ENCODE data around the gene PSME3. TPM values are rescaled to one million over a fixed set of nuclear protein-coding genes. Genes with fewer than 3 reads are reported as not detected.
"Not testable (repeated sequence)": the region's sequence is repeated elsewhere in the genome, so short reads cannot be mapped to it uniquely, and the experiment has no call there.

Gene PSME3
- total and polyA plus RNA-seq, 9 of the 15 experiments (the other 6 are each of a cell fraction or from before 2014, with no cell fraction given): 31.2 to 275 (median 141) TPM

GRCh38 chr17:42855048-42855596, 21.9 kb downstream of the PSME3 start:
- in situ Hi-C loops (cut with MboI): no loop called here
- no peak overlapping the region for H3K4me3 ChIP-seq
- CTCF ChIA-PET (ENCODE audit: low intra/inter-chr PET ratio): no interaction called here

GRCh38 chr17:42856093-42856492, 22.9 kb downstream of the PSME3 start:
- CTCF ChIA-PET (ENCODE audit: low intra/inter-chr PET ratio); H3K79me2 ChIP-seq (ENCODE audit: control insufficient read depth, insufficient read depth, low read length); intact Hi-C loops (cut with micrococcal nuclease); in situ Hi-C loops (cut with MboI); H3K4me2 ChIP-seq (ENCODE audit: insufficient read depth, low read length); H2AFZ ChIP-seq (ENCODE audit: low read depth, low read length); H4K20me1 ChIP-seq (replicated peaks; ENCODE audit: control insufficient read depth, insufficient read depth, low read length); BruUV-seq (replicated peaks); H3K9me1 ChIP-seq (ENCODE audit: control insufficient read depth, insufficient read depth, low read length); FAIRE-seq; H3K36me3 ChIP-seq (ENCODE audit: control insufficient read depth, insufficient read depth, low read length); H3K9me3 ChIP-seq (replicated peaks; ENCODE audit: control insufficient read depth, insufficient read depth, low read depth, low read length); H3K27ac ChIP-seq (ENCODE audit: extremely low read depth, low read depth, low read length); H3K9ac ChIP-seq (ENCODE audit: insufficient read depth in 1 of 2, low read depth in 2 of 2, low read length in 2 of 2); H3K4me3 ChIP-seq; DNase-seq (ENCODE audit: extremely low read depth in 1 of 4, low spot score in 3 of 4); H3K27me3 ChIP-seq (ENCODE audit: control insufficient read depth in 2 of 2, insufficient read depth in 2 of 2, low read length in 2 of 2); ATAC-seq; H3K4me1 ChIP-seq (replicated peaks in 1 of 2; ENCODE audit: control insufficient read depth in 2 of 2, insufficient read depth in 2 of 2, low read length in 2 of 2): not testable (repeated sequence)
- POLR2A ChIA-PET: interaction anchor here (0.6 to 1.3 kb wide), 3 partner anchors 10 to 25 kb away, joined by 3 to 5 read pairs (median 3); no protein-coding TSS in a partner anchor
- WGBS (ENCODE audit: insufficient coverage, low coverage, missing lambda C conversion rate): 28% methylated on average over 5 of the region's 8 CpGs

More at GRCh38 chr17:42855048-42855596, 21.9 kb downstream of the PSME3 start:
- no peaks in the 10 kb centered on the region for H3K9me3 ChIP-seq (replicated peaks; ENCODE audit: control insufficient read depth, insufficient read depth, low read depth, low read length)
- H4K20me1 ChIP-seq (replicated peaks; ENCODE audit: control insufficient read depth, insufficient read depth, low read length): no peaks in the 10 kb centered on the region
- H3K27ac ChIP-seq (ENCODE audit: extremely low read depth, low read depth, low read length): no peak overlapping the region
- no peaks in the 10 kb centered on the region for H3K36me3 ChIP-seq (ENCODE audit: control insufficient read depth, insufficient read depth, low read length)
- H3K9ac ChIP-seq (ENCODE audit: insufficient read depth in 1 of 2, low read depth in 2 of 2, low read length in 2 of 2): no peak overlapping the region
- H3K79me2 ChIP-seq (ENCODE audit: control insufficient read depth, insufficient read depth, low read length): no peaks in the 10 kb centered on the region
- FAIRE-seq: no peak
- no peak overlapping the region for H2AFZ ChIP-seq (ENCODE audit: low read depth, low read length)
- no peak for ATAC-seq
- 0 out of 5 replicates have a peak, but pooled peaks cover 0 to 9% of the 10 kb centered on the region in 2 experiments for H3K27me3 ChIP-seq (ENCODE audit: control insufficient read depth in 2 of 2, insufficient read depth in 2 of 2, low read length in 2 of 2)
- no peak for DNase-seq (ENCODE audit: extremely low read depth in 1 of 4, low spot score in 3 of 4)
- no peaks in the 10 kb centered on the region for H3K9me1 ChIP-seq (ENCODE audit: control insufficient read depth, insufficient read depth, low read length)
- TF ChIP-seq NELFE (IDR thresholded peaks at IDR 0.05; ENCODE audit: insufficient read depth, insufficient read length) (no peak), NRF1 (conservative IDR thresholded peaks at IDR 0.05 in 1 of 2, IDR thresholded peaks at IDR 0.05 in 1 of 2) (no peak), TAF15 (IDR thresholded peaks at IDR 0.05; ENCODE audit: low read depth, low read length) (no peak), ZNF253 (CRISPR knock-in tag; conservative IDR thresholded peaks at IDR 0.05) (no peak), ZNF384 (IDR thresholded peaks at IDR 0.05; ENCODE audit: low read depth, low read length) (no peak), RHOXF2B (CRISPR knock-in tag; conservative IDR thresholded peaks at IDR 0.05) (no peak), ZNF785 (CRISPR knock-in tag; IDR thresholded peaks at IDR 0.05) (no peak), ZNF584 (CRISPR knock-in tag; IDR thresholded peaks at IDR 0.05; ENCODE audit: low read depth) (no peak), ZNF699 (CRISPR knock-in tag; IDR thresholded peaks at IDR 0.05; ENCODE audit: insufficient replicate concordance) (no peak), RBBP5 (IDR thresholded peaks at IDR 0.05; ENCODE audit: borderline replicate concordance, insufficient read depth, low read length, poor library complexity, severe bottlenecking) (no peak), FOXA1 (IDR thresholded peaks at IDR 0.05; ENCODE audit: borderline replicate concordance) (no peak), ZC3H4 (CRISPR knock-in tag; IDR thresholded peaks at IDR 0.05; ENCODE audit: borderline replicate concordance) (no peak), GTF2B (IDR thresholded peaks at IDR 0.05; ENCODE audit: extremely low read depth, insufficient read length) (no peak), DNMT1 (IDR thresholded peaks at IDR 0.05) (no peak), CREB1 (IDR thresholded peaks at IDR 0.05) (no peak), CREB1 (CRISPR knock-in tag; IDR thresholded peaks at IDR 0.05) (no peak), PTRF (tag; IDR thresholded peaks at IDR 0.05) (no peak), ZNF280A (IDR thresholded peaks at IDR 0.05; ENCODE audit: low read depth, partially characterized antibody) (no peak), DPF2 (IDR thresholded peaks at IDR 0.05) (no peak)
- BruUV-seq (replicated peaks): no TSS peak
- intact Hi-C loops (cut with micrococcal nuclease): no loop called here
- 28% methylated on average over 8 of the region's 8 CpGs for WGBS (ENCODE audit: insufficient coverage, low coverage, missing lambda C conversion rate)
- H3K4me2 ChIP-seq (ENCODE audit: insufficient read depth, low read length): no peak overlapping the region
- POLR2A ChIA-PET: interaction anchor here (1.3 to 1.4 kb wide), 2 partner anchors 9 to 11 kb away, joined by 5 to 6 read pairs; no protein-coding TSS in a partner anchor
- H3K4me1 ChIP-seq (replicated peaks in 1 of 2; ENCODE audit: control insufficient read depth in 2 of 2, insufficient read depth in 2 of 2, low read length in 2 of 2): peaks cover 0 to 3% of the 10 kb centered on the region in 2 experiments; a peak in 1 of 5 replicates

Data from K562 (cell line).